B cell (primary cell): ENCODE results near the gene GNB5.

Source experiments
- EZH2 ChIP-seq: IDR thresholded peaks from 2 replicates; pipeline ENCODE4 v1.6.1; 2012; ENCODE audit warnings: borderline replicate concordance, low read depth, mild to moderate bottlenecking, moderate library complexity, low read length; ENCODE audit not compliant: insufficient read depth, poor library complexity, severe bottlenecking
- TF ChIP-seq, protein P1 (sequence below): fragments of 200-600 bp; IDR thresholded peaks from one replicate; pipeline ENCODE4 v1.8.0; 2022; ENCODE audit warnings: antibody characterized with exemption, mild to moderate bottlenecking

DNA sequence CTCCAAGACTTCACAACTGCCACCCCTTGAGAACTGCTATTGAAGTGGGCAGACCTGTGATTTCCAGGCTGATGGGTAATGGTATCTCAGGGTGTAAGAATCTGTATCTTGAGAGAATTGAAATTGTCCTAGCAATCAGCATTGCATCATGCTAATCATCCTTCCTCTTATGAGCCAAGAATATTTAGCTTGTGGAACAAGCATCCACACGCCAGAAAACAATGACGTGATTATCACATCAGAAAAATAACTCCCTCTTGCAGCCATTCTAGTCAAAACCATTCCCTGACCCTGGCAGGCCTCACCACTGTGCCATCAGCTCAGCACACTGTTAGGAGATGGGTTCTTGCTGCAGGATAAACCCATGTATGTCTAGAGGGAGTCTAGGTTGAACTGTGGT, 85.3 kb downstream of the GNB5 start:
- TF ChIP-seq EZH2, result no peak
- TF ChIP-seq, protein P1, sequence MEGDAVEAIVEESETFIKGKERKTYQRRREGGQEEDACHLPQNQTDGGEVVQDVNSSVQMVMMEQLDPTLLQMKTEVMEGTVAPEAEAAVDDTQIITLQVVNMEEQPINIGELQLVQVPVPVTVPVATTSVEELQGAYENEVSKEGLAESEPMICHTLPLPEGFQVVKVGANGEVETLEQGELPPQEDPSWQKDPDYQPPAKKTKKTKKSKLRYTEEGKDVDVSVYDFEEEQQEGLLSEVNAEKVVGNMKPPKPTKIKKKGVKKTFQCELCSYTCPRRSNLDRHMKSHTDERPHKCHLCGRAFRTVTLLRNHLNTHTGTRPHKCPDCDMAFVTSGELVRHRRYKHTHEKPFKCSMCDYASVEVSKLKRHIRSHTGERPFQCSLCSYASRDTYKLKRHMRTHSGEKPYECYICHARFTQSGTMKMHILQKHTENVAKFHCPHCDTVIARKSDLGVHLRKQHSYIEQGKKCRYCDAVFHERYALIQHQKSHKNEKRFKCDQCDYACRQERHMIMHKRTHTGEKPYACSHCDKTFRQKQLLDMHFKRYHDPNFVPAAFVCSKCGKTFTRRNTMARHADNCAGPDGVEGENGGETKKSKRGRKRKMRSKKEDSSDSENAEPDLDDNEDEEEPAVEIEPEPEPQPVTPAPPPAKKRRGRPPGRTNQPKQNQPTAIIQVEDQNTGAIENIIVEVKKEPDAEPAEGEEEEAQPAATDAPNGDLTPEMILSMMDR, result no peak
